Measurements from ENCODE around the gene GPR84. TPM values are rescaled to one million over a fixed set of nuclear protein-coding genes. Genes with fewer than 3 reads are reported as not detected.

Gene GPR84
- total and polyA plus RNA-seq, 9 of the 15 experiments (the other 6 are each of a cell fraction or from before 2014, with no cell fraction given) = 0.07 to 0.18 (median 0.11) TPM; not detected in 5

- TF ChIP-seq, protein P1, sequence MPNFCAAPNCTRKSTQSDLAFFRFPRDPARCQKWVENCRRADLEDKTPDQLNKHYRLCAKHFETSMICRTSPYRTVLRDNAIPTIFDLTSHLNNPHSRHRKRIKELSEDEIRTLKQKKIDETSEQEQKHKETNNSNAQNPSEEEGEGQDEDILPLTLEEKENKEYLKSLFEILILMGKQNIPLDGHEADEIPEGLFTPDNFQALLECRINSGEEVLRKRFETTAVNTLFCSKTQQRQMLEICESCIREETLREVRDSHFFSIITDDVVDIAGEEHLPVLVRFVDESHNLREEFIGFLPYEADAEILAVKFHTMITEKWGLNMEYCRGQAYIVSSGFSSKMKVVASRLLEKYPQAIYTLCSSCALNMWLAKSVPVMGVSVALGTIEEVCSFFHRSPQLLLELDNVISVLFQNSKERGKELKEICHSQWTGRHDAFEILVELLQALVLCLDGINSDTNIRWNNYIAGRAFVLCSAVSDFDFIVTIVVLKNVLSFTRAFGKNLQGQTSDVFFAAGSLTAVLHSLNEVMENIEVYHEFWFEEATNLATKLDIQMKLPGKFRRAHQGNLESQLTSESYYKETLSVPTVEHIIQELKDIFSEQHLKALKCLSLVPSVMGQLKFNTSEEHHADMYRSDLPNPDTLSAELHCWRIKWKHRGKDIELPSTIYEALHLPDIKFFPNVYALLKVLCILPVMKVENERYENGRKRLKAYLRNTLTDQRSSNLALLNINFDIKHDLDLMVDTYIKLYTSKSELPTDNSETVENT (CRISPR knock-in tag; IDR thresholded peaks at IDR 0.05) = no peak
- TF ChIP-seq CHD2 (IDR thresholded peaks at IDR 0.05; ENCODE audit: low read depth, low read length) (no peak), SMARCC2 (IDR thresholded peaks at IDR 0.05; ENCODE audit: low read depth) (no peak), ZNF507 (tag; conservative IDR thresholded peaks at IDR 0.05) (no peak), CREM (IDR thresholded peaks at IDR 0.05; ENCODE audit: low read depth) (peak; percentile 57), ETV5 (CRISPR knock-in tag; IDR thresholded peaks at IDR 0.05; ENCODE audit: low read depth) (peak; percentile 78), REST (IDR thresholded peaks at IDR 0.05; ENCODE audit: borderline replicate concordance) (no peak), REST (CRISPR knock-in tag; IDR thresholded peaks at IDR 0.05; ENCODE audit: low read depth) (no peak), RBM34 (IDR thresholded peaks at IDR 0.05; ENCODE audit: borderline replicate concordance, insufficient read depth, low read length) (no peak), CC2D1A (IDR thresholded peaks at IDR 0.05) (no peak), U2AF2 (optimal IDR thresholded peaks at IDR 0.05; ENCODE audit: low read depth, low read length) (no peak), SREBF1 (IDR thresholded peaks at IDR 0.05; ENCODE audit: borderline replicate concordance, low read depth, low read length) (no peak), NR0B1 (IDR thresholded peaks at IDR 0.05; ENCODE audit: partially characterized antibody) (no peak)
- TF ChIP-seq, protein P2, sequence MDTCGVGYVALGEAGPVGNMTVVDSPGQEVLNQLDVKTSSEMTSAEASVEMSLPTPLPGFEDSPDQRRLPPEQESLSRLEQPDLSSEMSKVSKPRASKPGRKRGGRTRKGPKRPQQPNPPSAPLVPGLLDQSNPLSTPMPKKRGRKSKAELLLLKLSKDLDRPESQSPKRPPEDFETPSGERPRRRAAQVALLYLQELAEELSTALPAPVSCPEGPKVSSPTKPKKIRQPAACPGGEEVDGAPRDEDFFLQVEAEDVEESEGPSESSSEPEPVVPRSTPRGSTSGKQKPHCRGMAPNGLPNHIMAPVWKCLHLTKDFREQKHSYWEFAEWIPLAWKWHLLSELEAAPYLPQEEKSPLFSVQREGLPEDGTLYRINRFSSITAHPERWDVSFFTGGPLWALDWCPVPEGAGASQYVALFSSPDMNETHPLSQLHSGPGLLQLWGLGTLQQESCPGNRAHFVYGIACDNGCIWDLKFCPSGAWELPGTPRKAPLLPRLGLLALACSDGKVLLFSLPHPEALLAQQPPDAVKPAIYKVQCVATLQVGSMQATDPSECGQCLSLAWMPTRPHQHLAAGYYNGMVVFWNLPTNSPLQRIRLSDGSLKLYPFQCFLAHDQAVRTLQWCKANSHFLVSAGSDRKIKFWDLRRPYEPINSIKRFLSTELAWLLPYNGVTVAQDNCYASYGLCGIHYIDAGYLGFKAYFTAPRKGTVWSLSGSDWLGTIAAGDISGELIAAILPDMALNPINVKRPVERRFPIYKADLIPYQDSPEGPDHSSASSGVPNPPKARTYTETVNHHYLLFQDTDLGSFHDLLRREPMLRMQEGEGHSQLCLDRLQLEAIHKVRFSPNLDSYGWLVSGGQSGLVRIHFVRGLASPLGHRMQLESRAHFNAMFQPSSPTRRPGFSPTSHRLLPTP (IDR thresholded peaks at IDR 0.05; ENCODE audit: borderline replicate concordance, extremely low read depth, insufficient read length) = no peak
Measured at GRCh38 chr12:54352022-54352531, 12.2 kb downstream of the GPR84 start (continued).

All from K562 (cell line).